Neural progenitor cell (in vitro differentiated cells): ENCODE results near the gene IRS2.

ENCODE experiments used
- CTCF ChIP-seq: fragments of 200-600 bp; sonication (generic); IDR thresholded peaks from 2 replicates; pipeline ENCODE4 v1.5.1; 2017; ENCODE audit warnings: antibody characterized with exemption, mild to moderate bottlenecking
- EZH2 ChIP-seq: fragments of 200-600 bp; sonication (generic); IDR thresholded peaks from 2 replicates; pipeline ENCODE4 v1.6.1; 2017; ENCODE audit warnings: antibody characterized with exemption, mild to moderate bottlenecking, moderate library complexity
- EZH2phosphoT487 ChIP-seq: fragments of 200-600 bp; sonication (generic); IDR thresholded peaks from 2 replicates; pipeline ENCODE4 v1.6.1; 2017; ENCODE audit warnings: antibody characterized with exemption

GRCh38 chr13:109717686-109718085 lies 68.7 kb downstream of the IRS2 start:
- no peak for TF ChIP-seq EZH2phosphoT487
- no peak for TF ChIP-seq CTCF
- no peak for TF ChIP-seq EZH2
